H1 (cell line): Measurements from ENCODE around the gene CCDC88C. TPM values are rescaled to one million over a fixed set of nuclear protein-coding genes. Genes with fewer than 3 reads are reported as not detected.

Experiments used
- CTCF ChIA-PET: fragments of 300-600 bp; sonication (Branson Sonifier 250); formaldehyde crosslinking; loops from one replicate; lab custom pipeline; 2021; ENCODE audit not compliant: partially characterized antibody; lab: Charles Lee
- POLR2A ChIA-PET: fragments of 300-600 bp; sonication (Branson Sonifier 250); formaldehyde crosslinking; loops from one replicate; lab custom pipeline; 2021; ENCODE audit warnings: inconsistent platforms; ENCODE audit not compliant: partially characterized antibody; lab: Charles Lee
- DNase-seq, 2 experiments: peaks; one replicate each; pipeline versions ENCODE4 v3.0.0 to v3.0.0-alpha.2; 2010 to 2022; ENCODE audit warnings: low spot score in 2 of 2, low read depth in 1 of 2, mixed read lengths in 1 of 2
- FAIRE-seq: peaks from 2 replicates; lab custom pipeline; 2011; peaks lifted over from hg19 to GRCh38; lab: Jason Lieb, UNC
- H2AFZ ChIP-seq: 2 replicates; pipeline ENCODE4 v1.8.1; 2012; ENCODE audit warnings: low read length, inconsistent platforms
- H2AK5ac ChIP-seq: 2 replicates; pipeline ENCODE4 v1.6.1; 2013; ENCODE audit warnings: low read depth, low read length
- H2BK120ac ChIP-seq: replicated peaks from 2 replicates; pipeline ENCODE3; 2013; ENCODE audit warnings: low read depth, low read length, inconsistent platforms
- H2BK12ac ChIP-seq: 2 replicates; pipeline ENCODE4 v1.6.1; 2013; ENCODE audit warnings: low read depth, low read length
- H2BK15ac ChIP-seq: 2 replicates; pipeline ENCODE4 v1.6.1; 2013; ENCODE audit warnings: low read length
- H2BK20ac ChIP-seq: 2 replicates; pipeline ENCODE4 v1.6.1; 2013; ENCODE audit warnings: low read length
- H2BK5ac ChIP-seq: 2 replicates; pipeline ENCODE4 v1.6.1; 2013; ENCODE audit warnings: low read depth, low read length
- H3K14ac ChIP-seq: 2 replicates; pipeline ENCODE4 v1.6.1; 2013; ENCODE audit warnings: inconsistent platforms; ENCODE audit not compliant: insufficient read length
- H3K18ac ChIP-seq: 2 replicates; pipeline ENCODE4 v1.6.1; 2013; ENCODE audit warnings: low read length; ENCODE audit errors: extremely low read depth
- H3K23ac ChIP-seq: 2 replicates; pipeline ENCODE4 v1.6.1; 2013; ENCODE audit warnings: inconsistent platforms; ENCODE audit not compliant: insufficient read length
- H3K23me2 ChIP-seq: 2 replicates; pipeline ENCODE4 v1.6.1; 2013; ENCODE audit warnings: low read depth, low read length
- H3K27ac ChIP-seq: 2 replicates; pipeline ENCODE4 v1.6.1; 2011; ENCODE audit warnings: low read depth, low read length, inconsistent platforms
- H3K27me3 ChIP-seq, 4 experiments: replicated peaks in 1 of 4; 1 replicate in 1 of 4; 2 replicates in 3 of 4; pipeline versions ENCODE4 v1.6.1 to v1.8.1; 2011 to 2013; ENCODE audit warnings: low read length in 3 of 4, mild to moderate bottlenecking in 3 of 4, inconsistent platforms in 2 of 4, mixed read lengths in 2 of 4, moderate library complexity in 1 of 4; ENCODE audit not compliant: control insufficient read depth in 3 of 4, insufficient read depth in 3 of 4; ENCODE audit errors: extremely low read depth in 1 of 4
- H3K36me3 ChIP-seq, 4 experiments: 2 replicates each; pipeline versions ENCODE4 v1.6.1 to v1.8.1; 2011 to 2013; ENCODE audit warnings: mild to moderate bottlenecking in 4 of 4, low read length in 3 of 4, moderate library complexity in 2 of 4, control low read depth in 1 of 4, inconsistent platforms in 1 of 4; ENCODE audit not compliant: insufficient read depth in 4 of 4, control insufficient read depth in 2 of 4
- H3K4ac ChIP-seq: replicated peaks from 2 replicates; pipeline ENCODE3; 2013; ENCODE audit warnings: low read length, low read depth, mixed read lengths, inconsistent platforms; ENCODE audit not compliant: insufficient read length
- H3K4me1 ChIP-seq, 4 experiments: replicated peaks in 1 of 4; 1 replicate in 1 of 4; 2 replicates in 3 of 4; pipeline versions ENCODE4 v1.6.1 to v1.8.1; 2011 to 2013; ENCODE audit warnings: low read length in 3 of 4, inconsistent platforms in 2 of 4, mixed read lengths in 1 of 4; ENCODE audit not compliant: insufficient read depth in 4 of 4, control insufficient read depth in 3 of 4
- H3K4me2 ChIP-seq, 2 experiments: 2 replicates each; pipeline versions ENCODE4 v1.6.1 to v1.8.1; 2011 to 2013; ENCODE audit warnings: low read depth in 2 of 2, low read length in 2 of 2, control low read depth in 1 of 2, inconsistent platforms in 1 of 2, mild to moderate bottlenecking in 1 of 2; ENCODE audit not compliant: insufficient read depth in 1 of 2
- H3K4me3 ChIP-seq, 4 experiments: fragments of 200-600, 300-600 bp in 1 of 4; sonication (generic), shearing (Covaris generic), sonication (Bioruptor Twin) in 1 of 4; 2 replicates each; pipeline versions ENCODE4 v1.5.1 to v1.8.1; 2011 to 2016; ENCODE audit warnings: low read length in 4 of 4, low read depth in 3 of 4, control low read depth in 2 of 4, inconsistent platforms in 2 of 4, mild to moderate bottlenecking in 2 of 4, mixed read lengths in 1 of 4, moderate library complexity in 1 of 4; ENCODE audit not compliant: insufficient read depth in 2 of 4; ENCODE audit errors: extremely low read depth in 1 of 4
- H3K56ac ChIP-seq: replicated peaks from 2 replicates; pipeline ENCODE3; 2013; ENCODE audit warnings: low read depth, mild to moderate bottlenecking, mixed read lengths, low read length, inconsistent platforms; ENCODE audit not compliant: insufficient read length
- H3K79me1 ChIP-seq: 2 replicates; pipeline ENCODE4 v1.6.1; 2013; ENCODE audit warnings: low read depth, low read length, control low read depth
- H3K79me2 ChIP-seq, 2 experiments: 2 replicates each; pipeline versions ENCODE4 v1.6.1 to v1.8.1; 2012 to 2013; ENCODE audit warnings: low read length in 2 of 2, mild to moderate bottlenecking in 2 of 2, inconsistent platforms in 1 of 2; ENCODE audit not compliant: insufficient read depth in 2 of 2, control insufficient read depth in 1 of 2
- H3K9ac ChIP-seq, 4 experiments: replicated peaks in 1 of 4; 1 replicate in 1 of 4; 2 replicates in 3 of 4; pipeline versions ENCODE4 v1.6.1 to v1.8.1; 2011 to 2013; ENCODE audit warnings: low read depth in 3 of 4, low read length in 3 of 4, control low read depth in 2 of 4, mild to moderate bottlenecking in 2 of 4, moderate library complexity in 2 of 4, inconsistent platforms in 1 of 4; ENCODE audit errors: extremely low read depth in 1 of 4
- H3K9me3 ChIP-seq, 2 experiments: 2 replicates each; pipeline versions ENCODE4 v1.6.1 to v1.8.1; 2012 to 2013; ENCODE audit warnings: mild to moderate bottlenecking in 2 of 2, moderate library complexity in 2 of 2, control low read depth in 1 of 2, inconsistent platforms in 1 of 2, low read depth in 1 of 2, low read length in 1 of 2, mixed read lengths in 1 of 2; ENCODE audit not compliant: insufficient read depth in 2 of 2
- H4K20me1 ChIP-seq, 2 experiments: replicated peaks in 1 of 2; 2 replicates each; pipeline versions ENCODE3 to v1.8.1; 2011 to 2013; ENCODE audit warnings: inconsistent platforms in 2 of 2, low read length in 2 of 2, mild to moderate bottlenecking in 1 of 2; ENCODE audit not compliant: insufficient read depth in 2 of 2, control insufficient read depth in 1 of 2
- H4K5ac ChIP-seq: 2 replicates; pipeline ENCODE4 v1.6.1; 2013; ENCODE audit warnings: low read length, low read depth, mixed read lengths, inconsistent platforms; ENCODE audit not compliant: insufficient read length
- H4K8ac ChIP-seq: 2 replicates; pipeline ENCODE4 v1.8.0; 2013; ENCODE audit warnings: mild to moderate bottlenecking, moderate library complexity, low read length, inconsistent platforms; ENCODE audit not compliant: insufficient read depth; ENCODE audit errors: extremely low read depth
- H4K91ac ChIP-seq: replicated peaks from 2 replicates; pipeline ENCODE3; 2013; ENCODE audit warnings: low read length, mixed read lengths, inconsistent platforms; ENCODE audit not compliant: insufficient read length
- ATF3 ChIP-seq: IDR thresholded peaks from 2 replicates; pipeline ENCODE4 v1.6.1; 2011; ENCODE audit warnings: low read depth, mild to moderate bottlenecking, low read length; ENCODE audit not compliant: insufficient read depth
- CHD1 ChIP-seq: IDR thresholded peaks from 2 replicates; pipeline ENCODE4 v1.6.1; 2012; ENCODE audit warnings: low read depth, low read length, improper control_type of control experiment
- NANOG ChIP-seq: IDR thresholded peaks from 2 replicates; pipeline ENCODE4 v1.6.1; 2011; ENCODE audit warnings: low read length, low read depth, mild to moderate bottlenecking, inconsistent platforms; ENCODE audit not compliant: insufficient read depth, poor library complexity, severe bottlenecking
- NRF1 ChIP-seq: IDR thresholded peaks from 2 replicates; pipeline ENCODE4 v1.6.1; 2011; ENCODE audit warnings: mild to moderate bottlenecking, low read depth, low read length, improper control_type of control experiment
- RXRA ChIP-seq: IDR thresholded peaks from 2 replicates; pipeline ENCODE4 v1.6.1; 2011; ENCODE audit warnings: low read depth, mild to moderate bottlenecking, low read length, moderate library complexity; ENCODE audit not compliant: insufficient read depth
- WGBS, 2 experiments: shearing (Covaris generic) in 1 of 2; methylation state at CpG; one replicate each; pipeline versions ENCODE4 v1.1.6 to v1.1.7; 2013 to 2015; ENCODE audit warnings: low lambda C conversion rate in 2 of 2, mixed read lengths in 2 of 2, inconsistent platforms in 1 of 2, low coverage in 1 of 2, missing lambda C conversion rate in 1 of 2; ENCODE audit not compliant: insufficient replicate concordance in 2 of 2, insufficient coverage in 1 of 2, insufficient read length in 1 of 2; ENCODE audit errors: extremely low coverage in 1 of 2, missing lambda C conversion rate in 1 of 2; 5-methylcytosine and 5-hydroxymethylcytosine counted together
- polyA plus RNA-seq, 7 experiments: library from polyadenylated mRNA; depleted of rRNA in 3 of 7; stranded (reverse) in 5 of 7; unstranded in 2 of 7; fragments of >200 nt in 5 of 7; fragments of 200-250 nt in 2 of 7; gene quantifications; 1 replicate in 5 of 7; 2 replicates in 1 of 7; 4 replicates in 1 of 7; pipeline versions ENCODE4 v1.2.1 to v1.2.3, GENCODE V29; 2011 to 2013; ENCODE audit warnings: missing spikeins in 2 of 7, mixed read lengths in 2 of 7
- total RNA-seq: library from RNA; stranded (reverse); fragmentation: NEBNext Ultra II Directional; extraction: Animal tissue kit (Norgen Biotek cat#: 25700); gene quantifications from 2 replicates; pipeline ENCODE4 v1.2.1, GENCODE V29; 2021

CCDC88C gene
- total and polyA plus RNA-seq, 2 of the 8 experiments (the other 6 are each of a cell fraction or from before 2014, with no cell fraction given): 10.3 to 57.7 TPM

DNA sequence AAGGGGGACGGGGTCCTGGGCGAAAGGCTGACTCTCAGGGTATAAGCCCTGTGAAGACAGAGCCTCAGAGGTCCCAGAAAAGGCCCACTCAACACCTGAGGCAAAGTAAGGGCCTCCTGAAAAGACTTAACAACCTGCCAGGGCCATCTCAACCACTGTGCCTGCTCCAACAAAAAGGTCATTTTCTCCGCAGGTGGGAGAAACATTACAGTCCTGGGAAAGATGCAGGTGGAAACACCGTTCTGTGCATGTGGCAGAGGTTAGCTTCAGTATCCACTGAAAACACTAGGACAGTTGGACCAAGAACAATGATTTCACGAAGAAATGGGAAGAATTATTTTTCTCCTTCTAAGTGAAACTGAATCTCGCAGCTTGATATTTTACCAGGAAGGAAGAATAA lies 50.9 kb downstream of the CCDC88C start:
- no peak overlapping the region for H3K27ac ChIP-seq
- no peak for FAIRE-seq
- H4K20me1 ChIP-seq: peaks cover 11 to 31% of the 10 kb centered on the region in 2 experiments
- no peak overlapping the region for H3K56ac ChIP-seq
- no peak overlapping the region for H2BK12ac ChIP-seq
- H3K4me3 ChIP-seq: no peak overlapping the region
- H2BK5ac ChIP-seq: no peak overlapping the region
- no peak overlapping the region for H3K23ac ChIP-seq
- TF ChIP-seq RXRA (no peak), ATF3 (no peak), CHD1 (no peak), NANOG (no peak), NRF1 (no peak)
- peaks cover 7 to 29% (median 18%) of the 10 kb centered on the region in 4 experiments for H3K4me1 ChIP-seq
- H3K9me3 ChIP-seq: no peaks in the 10 kb centered on the region
- no peak for DNase-seq
- H4K5ac ChIP-seq: no peak overlapping the region
- H3K23me2 ChIP-seq: no peaks in the 10 kb centered on the region
- H2BK120ac ChIP-seq: no peak overlapping the region
- H4K8ac ChIP-seq: no peak overlapping the region
- H3K14ac ChIP-seq: no peak overlapping the region
- no peak overlapping the region for H2AK5ac ChIP-seq
- H3K4me2 ChIP-seq: no peak overlapping the region
- no peak overlapping the region for H2AFZ ChIP-seq
- no peaks in the 10 kb centered on the region for H3K27me3 ChIP-seq
- CTCF ChIA-PET: interaction anchor here (1.2 to 3.0 kb wide), 3 partner anchors 12 to 61 kb away, joined by 3 to 16 read pairs (median 3); no protein-coding TSS in a partner anchor
- H3K79me2 ChIP-seq: peaks cover 0 to 75% of the 10 kb centered on the region in 2 experiments; a peak in 3 of 4 replicates
- no peak overlapping the region for H2BK20ac ChIP-seq
- no peak overlapping the region for H3K18ac ChIP-seq
- H3K9ac ChIP-seq: no peak overlapping the region
- H2BK15ac ChIP-seq: no peak overlapping the region
- H3K36me3 ChIP-seq: no peaks in the 10 kb centered on the region
- POLR2A ChIA-PET: interaction anchor here (0.7 to 1.0 kb wide), 2 partner anchors 10 to 49 kb away, joined by 3 read pairs; no protein-coding TSS in a partner anchor
- no peak overlapping the region for H3K4ac ChIP-seq
- 88% methylated on average over 6 of the region's 6 CpGs; no CpG with 5 or more reads in 1 of the 2 experiments for WGBS, 2 experiments
- peaks cover 26% of the 10 kb centered on the region for H3K79me1 ChIP-seq
- H4K91ac ChIP-seq: peak overlapping the region; percentile 73
